NCI-H1048 (cell line): ENCODE measurements around the gene SYT14.
"Not testable (repeated sequence)": the region's sequence is repeated elsewhere in the genome, so short reads cannot be mapped to it uniquely, and the experiment has no call there.

ENCODE experiments used
- DNase-seq: peaks from one replicate; lab custom pipeline; 2025; lab: John Stamatoyannopoulos, UW

SYT14 gene

DNA sequence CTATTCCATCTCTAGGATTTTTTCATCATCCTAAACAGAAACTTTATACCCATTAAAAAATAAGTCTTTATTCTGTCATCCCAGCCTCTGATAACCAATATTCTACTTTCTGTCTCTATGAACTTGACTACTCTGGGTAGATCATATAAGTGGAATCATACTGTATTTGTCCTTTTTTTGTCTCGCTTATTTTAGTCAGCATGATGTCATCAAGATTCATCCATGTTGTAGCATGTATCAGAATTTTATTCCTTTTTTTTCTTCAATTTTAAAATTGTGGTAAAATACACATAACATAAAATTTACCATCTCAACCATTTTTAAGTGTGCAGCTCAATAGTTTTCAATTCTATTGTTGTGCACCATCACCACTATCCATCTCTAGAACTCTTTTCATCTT is 90.0 kb downstream of the SYT14 start:
- DNase-seq: no peak

- DNase-seq: no peak
These were observed 93.5 kb downstream of the SYT14 start for GRCh38 chr1:210031473-210031872.

DNA sequence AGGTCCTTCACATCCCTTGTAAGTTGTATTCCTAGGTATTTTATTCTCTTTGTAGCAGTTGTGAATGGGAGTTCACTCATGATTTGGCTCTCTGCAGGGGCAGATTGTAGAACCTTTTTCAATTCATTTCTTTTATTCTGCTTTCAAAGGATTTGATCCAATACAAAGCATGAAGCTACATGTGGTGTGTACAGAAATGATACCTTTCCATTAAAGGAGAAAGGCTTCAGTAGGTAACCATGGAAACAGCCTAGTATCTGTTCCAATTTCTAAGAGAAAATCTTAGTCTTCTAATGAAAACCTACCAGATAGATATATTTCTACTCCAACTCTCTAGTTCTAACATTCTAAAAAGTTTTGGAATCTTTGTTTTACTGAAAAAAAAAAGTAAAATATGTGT is 105.0 kb downstream of the SYT14 start:
- DNase-seq: no peak

GRCh38 chr1:210049616-210050015 is 111.6 kb downstream of the SYT14 start:
- no peak for DNase-seq

DNA sequence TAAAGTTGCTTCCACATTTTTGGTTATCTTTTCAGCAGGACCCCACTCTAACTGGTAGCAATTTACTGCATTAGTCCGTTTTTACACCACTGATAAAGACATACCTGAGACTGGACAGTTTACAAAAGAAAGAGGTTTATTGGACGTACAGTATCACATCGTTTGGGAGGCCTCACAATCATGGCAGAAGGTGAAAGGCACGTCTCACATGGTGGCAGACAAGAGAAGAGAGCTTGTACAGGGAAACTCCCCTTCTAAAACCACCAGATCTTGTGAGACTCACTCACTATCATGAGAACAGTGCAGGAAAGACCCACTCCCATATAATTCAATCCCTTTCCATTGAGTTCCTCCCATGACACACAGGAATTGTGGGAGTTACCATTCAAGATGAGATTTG is 112.5 kb downstream of the SYT14 start:
- not testable (repeated sequence) for DNase-seq

GRCh38 chr1:210053126-210053525 is 115.1 kb downstream of the SYT14 start:
- no peak for DNase-seq

DNA sequence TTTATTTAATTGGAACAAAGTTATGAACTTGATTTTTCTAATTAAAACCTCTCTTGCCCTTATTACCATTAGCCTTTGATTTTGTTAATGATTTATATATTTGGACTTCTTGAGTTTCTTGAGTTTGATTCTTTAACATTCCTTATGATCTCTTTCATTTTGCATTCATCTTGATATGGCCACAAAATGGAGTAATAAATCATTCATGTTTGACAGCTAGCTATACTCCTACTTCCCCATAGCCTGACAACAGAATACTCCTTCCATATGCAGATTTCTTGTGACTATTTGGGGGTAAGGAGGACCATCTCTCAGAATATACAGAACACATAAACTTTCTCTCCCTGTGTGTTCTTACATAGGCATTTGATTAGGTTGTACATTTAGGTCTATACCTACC is 119.6 kb downstream of the SYT14 start:
- DNase-seq: no peak

- no peak for DNase-seq
These were observed 124.0 kb downstream of the SYT14 start for GRCh38 chr1:210061992-210062391.

DNA sequence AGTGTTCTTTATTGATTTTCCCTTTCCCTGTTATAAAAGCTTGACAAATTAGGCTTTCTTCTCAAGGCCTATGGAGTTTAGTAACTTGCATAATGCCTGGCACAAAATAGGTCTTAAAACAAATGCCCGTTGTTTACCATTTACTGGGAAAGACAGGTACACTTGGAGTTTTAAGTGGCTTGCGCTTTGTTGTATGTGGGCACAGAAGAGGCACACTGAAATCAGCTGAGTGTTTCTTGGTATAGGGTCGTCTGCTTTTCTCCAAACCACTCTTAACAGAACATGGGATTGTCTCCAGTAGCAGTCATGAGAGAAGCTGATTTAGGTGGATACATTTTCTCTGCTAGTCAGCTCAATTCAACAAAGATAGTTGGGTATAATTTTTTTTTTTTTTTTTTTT is 132.5 kb downstream of the SYT14 start:
- DNase-seq: no peak

GRCh38 chr1:210072129-210072528 is 134.1 kb downstream of the SYT14 start:
- no peak for DNase-seq

GRCh38 chr1:210072896-210073504 is 135.0 kb downstream of the SYT14 start:
- DNase-seq: no peak

DNA sequence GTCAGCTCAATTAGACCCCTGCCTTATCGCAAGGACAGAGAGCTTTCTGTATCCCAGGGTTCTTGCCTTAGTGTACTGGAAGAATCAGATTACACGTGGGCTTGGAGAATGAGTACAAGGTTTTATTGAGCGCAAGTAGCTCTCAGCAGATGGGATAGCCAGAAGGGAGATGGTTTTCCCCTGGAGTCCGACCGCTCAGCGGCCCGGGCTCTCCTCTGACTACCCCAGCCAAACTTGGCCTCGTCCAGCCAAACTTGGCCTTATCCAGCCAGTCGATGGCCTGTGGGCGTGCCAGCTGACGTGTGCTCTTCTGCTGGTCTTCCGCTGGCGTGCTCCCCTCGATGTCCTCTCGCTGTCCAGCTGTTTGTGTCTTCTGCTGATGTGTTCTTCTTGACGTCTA is 136.9 kb downstream of the SYT14 start:
- DNase-seq: no peak

GRCh38 chr1:210076620-210077019 is 138.6 kb downstream of the SYT14 start:
- DNase-seq: no peak

DNA sequence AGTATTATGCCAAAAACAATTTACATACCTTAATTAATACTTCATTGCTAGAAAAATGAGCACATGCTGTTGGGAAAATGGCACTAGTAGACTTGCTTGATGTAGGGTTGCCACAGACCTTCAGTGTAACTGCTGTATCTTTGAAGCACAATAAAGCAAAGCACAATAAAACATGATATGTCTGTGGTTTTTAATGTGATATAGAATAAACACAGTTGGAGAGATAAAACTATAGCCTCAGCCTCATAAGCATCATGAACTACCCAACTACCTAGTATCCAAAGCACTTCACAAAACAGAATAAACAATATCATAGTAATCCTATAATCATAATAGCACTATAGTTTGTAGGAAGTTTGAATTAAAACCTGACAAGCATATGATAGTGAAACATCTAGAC is 143.5 kb downstream of the SYT14 start:
- DNase-seq: no peak

DNA sequence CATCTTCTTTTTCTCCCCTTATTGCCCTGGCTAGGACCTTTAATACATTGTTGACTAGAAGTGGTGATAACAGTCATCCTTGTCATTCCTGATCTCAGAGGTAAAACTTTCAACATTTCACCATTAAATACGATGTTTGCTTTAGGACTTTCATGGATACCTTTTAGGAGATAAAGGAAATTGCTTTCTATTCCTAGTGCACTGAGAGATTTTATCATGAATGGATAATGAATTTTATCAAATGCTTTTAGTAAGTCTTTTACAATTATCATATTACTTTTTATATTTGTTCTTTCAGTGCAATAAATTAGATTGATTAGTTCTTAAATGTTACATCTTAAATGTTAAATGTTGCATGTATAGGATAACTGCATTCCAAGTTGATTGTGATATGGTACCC is 147.3 kb downstream of the SYT14 start:
- DNase-seq: no peak

DNA sequence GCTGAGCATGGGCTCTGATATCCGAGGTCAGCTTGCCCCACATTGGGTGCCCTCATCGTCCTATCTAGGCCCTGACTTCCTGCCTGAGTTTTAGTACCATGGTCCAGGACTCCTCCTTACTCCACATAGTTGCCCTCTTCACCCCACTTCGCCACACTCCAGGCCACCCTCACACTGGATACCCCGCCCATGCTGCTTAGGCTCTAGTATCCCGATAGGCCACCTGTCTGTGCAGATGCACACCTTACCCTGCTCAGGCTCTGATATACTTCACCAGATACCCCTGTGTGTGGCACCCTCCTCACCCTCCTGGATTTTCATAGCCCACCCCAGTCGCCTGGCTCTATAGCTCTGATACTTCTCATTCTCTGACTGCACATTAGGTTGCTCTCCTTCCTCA is 149.0 kb downstream of the SYT14 start:
- DNase-seq: no peak

DNA sequence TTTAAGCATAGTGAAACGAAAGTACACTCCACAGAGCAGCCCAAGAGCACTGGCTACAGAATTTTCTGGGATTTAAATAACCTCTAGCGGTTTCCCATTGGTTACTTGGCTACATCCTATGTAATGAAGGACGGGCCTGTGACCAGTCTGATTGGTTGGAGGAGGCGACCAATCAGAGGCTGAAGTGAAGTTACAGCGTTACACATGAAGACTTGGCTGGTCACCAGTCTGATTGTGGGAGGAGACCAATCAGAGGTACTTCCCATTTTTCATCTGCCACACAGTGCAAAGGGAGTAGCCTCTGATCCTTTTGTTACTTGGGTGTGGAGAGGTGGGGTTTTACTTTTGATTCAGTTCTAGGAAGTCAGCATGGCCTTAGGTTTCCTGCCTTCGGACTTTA is 151.8 kb downstream of the SYT14 start:
- DNase-seq: no peak

DNA sequence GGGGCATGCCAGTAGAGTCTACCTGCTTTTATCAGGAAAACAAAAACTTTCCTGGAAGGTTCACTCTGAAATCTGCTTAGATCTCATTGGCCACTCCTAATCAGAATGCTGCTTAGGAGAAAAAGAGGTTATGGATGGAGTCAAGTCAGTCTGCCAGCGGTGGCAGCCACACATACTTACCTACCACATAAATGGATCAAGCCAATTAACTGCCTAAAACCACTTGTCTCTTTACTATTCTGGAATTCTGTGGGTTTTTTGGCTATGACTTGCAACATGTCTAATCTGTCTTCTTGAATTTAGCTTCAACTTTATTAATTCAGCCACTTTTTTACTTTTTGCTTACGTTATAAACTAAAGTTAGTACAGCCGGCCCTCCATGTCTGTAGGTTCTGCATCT is 154.3 kb downstream of the SYT14 start:
- DNase-seq: no peak

DNA sequence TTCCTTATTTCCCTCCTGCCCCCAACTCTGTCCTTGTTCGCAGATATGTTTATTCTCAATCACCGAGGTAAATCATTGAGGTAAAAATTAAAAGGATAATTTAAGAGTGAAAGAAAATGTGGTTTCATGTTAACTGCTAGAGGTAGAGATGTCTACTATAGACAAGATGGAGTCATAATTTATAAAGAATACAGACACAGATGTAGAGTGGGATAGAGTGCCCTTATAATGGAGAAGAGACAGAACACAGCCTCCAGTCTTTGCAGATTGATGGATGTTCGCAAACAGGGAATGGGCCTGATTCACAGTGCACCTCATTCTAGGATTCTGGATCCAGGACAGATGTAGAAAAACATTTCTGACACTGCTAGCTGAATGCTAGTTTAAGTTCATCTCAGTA is 155.4 kb downstream of the SYT14 start:
- no peak for DNase-seq

DNA sequence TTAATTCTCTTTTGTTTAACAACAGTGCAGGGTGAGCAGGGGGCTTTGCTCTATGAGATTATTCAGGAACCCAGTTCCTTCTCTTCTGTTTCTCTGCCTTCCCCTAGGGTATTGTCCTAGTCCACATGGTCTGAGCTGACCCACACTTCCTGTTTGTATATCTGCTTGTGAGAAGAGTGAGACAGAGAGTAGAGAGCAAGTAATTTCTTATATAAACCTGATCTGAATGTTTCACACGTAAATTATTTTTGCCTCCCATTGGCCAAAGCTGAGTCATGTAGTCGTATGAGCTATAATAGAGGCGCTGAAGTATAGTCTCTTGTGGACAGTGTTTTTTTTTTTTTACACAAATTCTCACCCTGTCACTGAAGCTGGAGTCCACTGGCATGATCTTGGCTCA is 160.3 kb downstream of the SYT14 start:
- DNase-seq: no peak

DNA sequence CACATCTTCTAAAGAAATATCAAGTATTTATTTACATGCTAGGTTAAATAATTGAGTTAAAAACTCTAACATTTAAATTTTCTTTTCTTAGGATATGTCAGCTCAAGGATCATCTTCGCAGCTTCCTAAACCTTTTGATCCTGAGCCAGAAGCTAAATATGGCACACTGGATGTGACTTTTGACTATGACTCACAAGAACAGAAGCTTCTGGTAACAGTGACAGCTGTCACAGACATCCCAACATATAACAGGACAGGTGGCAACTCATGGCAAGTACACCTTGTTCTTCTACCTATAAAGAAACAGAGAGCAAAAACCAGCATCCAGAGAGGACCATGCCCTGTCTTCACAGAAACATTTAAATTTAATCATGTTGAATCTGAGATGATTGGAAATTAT is 161.9 kb downstream of the SYT14 start:
- no peak for DNase-seq

DNA sequence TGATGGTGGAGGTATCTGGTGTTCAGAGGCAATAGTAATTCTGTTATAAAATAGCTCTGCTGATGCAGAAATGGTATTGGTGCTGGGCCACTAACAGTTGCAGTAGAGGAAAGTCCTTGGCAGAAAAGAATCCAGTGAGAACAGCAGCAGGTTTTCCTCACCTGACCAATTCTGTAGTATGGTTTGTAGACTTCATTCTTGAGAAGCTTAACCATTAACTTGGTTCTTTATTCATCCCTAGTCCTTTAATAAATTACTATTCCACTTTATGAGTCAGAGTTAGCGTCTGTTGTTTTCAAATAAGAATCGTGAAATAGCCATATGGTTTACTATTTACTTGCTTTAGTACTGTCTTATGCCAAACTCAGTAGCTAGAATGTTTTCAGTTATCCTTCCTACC is 166.1 kb downstream of the SYT14 start:
- no peak for DNase-seq

- DNase-seq: not testable (repeated sequence)
These were observed 174.9 kb downstream of the SYT14 start for GRCh38 chr1:210112906-210113305.

- DNase-seq: no peak
These were observed 179.2 kb downstream of the SYT14 start for GRCh38 chr1:210117198-210117597.

DNA sequence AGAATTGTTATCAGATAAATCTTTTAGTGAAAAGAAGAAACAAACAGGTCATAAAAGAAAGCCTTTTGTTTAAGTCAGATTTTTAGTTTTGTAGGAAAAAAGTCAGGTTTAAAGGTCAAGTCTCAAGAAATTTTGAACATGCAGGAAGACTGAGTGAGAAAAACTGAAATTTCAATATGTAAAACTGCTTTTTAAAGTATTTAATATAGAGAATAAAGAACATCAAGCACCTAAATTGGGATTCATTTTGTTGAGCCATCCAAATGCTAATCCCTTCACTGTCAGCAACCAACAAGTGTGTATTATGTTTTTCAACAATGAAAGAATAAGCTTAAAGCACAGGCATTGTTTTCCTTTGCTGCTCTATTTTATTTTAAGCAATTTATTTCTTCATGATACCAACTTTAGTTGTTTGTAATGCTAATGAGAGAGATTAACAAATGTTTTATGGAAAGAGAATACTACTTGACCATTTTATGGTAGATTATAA is 179.7 kb downstream of the SYT14 start:
- no peak for DNase-seq
